B cell (primary cell): Measurements from ENCODE around the gene BRAP.

Experiments
- CTCF ChIP-seq: fragments of 200-600 bp; IDR thresholded peaks from one replicate; pipeline ENCODE4 v1.8.0; 2022; ENCODE audit warnings: antibody characterized with exemption, mild to moderate bottlenecking
- EZH2 ChIP-seq: IDR thresholded peaks from 2 replicates; pipeline ENCODE4 v1.6.1; 2012; ENCODE audit warnings: borderline replicate concordance, low read depth, mild to moderate bottlenecking, moderate library complexity, low read length; ENCODE audit not compliant: insufficient read depth, poor library complexity, severe bottlenecking

GRCh38 chr12:111730420-111730819, 44.7 kb upstream of the BRAP start:
- TF ChIP-seq CTCF: no peak
- TF ChIP-seq EZH2: no peak
